IPS-15b (cell line): ENCODE results near the gene GPR15LG.
"Not testable (repeated sequence)": the region's sequence is repeated elsewhere in the genome, so short reads cannot be mapped to it uniquely, and the experiment has no call there.

Experiments
- H3K27me3 ChIP-seq: one replicate; pipeline ENCODE4 v1.6.1; 2013; ENCODE audit warnings: low read length; ENCODE audit not compliant: control insufficient read depth, insufficient read depth
- H3K36me3 ChIP-seq: one replicate; pipeline ENCODE4 v1.6.1; 2013; ENCODE audit warnings: low read length; ENCODE audit not compliant: control insufficient read depth, insufficient read depth
- H3K4me1 ChIP-seq: one replicate; pipeline ENCODE4 v1.6.1; 2013; ENCODE audit warnings: mild to moderate bottlenecking, low read length; ENCODE audit not compliant: control insufficient read depth, insufficient read depth
- H3K4me3 ChIP-seq: one replicate; pipeline ENCODE4 v1.5.1; 2013; ENCODE audit warnings: low read depth, low read length
- H3K9ac ChIP-seq: one replicate; pipeline ENCODE4 v1.6.1; 2013; ENCODE audit warnings: low read depth, mild to moderate bottlenecking, low read length
- H3K9me3 ChIP-seq: one replicate; pipeline ENCODE4 v1.6.1; 2013; ENCODE audit warnings: mild to moderate bottlenecking, low read length; ENCODE audit not compliant: control insufficient read depth, insufficient read depth

GPR15LG gene

DNA sequence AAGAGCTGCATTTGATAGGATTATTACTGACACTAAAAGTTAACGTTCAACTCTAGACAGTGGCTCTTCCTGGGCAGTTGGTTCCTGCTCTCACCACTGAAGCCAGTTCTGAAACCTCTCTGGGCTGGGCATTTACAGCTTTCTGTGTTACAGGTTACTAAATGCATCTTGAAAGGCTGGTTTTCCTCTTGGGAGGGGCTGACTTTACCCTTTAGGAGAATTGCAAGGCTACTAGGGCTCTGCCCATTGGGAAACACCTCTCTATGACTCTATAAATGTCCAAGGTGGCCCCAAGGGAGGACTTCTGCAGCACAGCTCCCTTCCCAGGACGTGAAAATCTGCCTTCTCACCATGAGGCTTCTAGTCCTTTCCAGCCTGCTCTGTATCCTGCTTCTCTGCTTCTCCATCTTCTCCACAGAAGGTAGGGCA is at the start of gene GPR15LG:
Gene GPR15LG (plus strand): TSS at position 301 of the 429 bp plus-strand sequence. CDS start 51 bp downstream, at position 352.
- Histone ChIP-seq H3K9ac (no peak within 1 kb of the TSS), H3K4me1 (no peaks in the 10 kb centered on the region)

DNA sequence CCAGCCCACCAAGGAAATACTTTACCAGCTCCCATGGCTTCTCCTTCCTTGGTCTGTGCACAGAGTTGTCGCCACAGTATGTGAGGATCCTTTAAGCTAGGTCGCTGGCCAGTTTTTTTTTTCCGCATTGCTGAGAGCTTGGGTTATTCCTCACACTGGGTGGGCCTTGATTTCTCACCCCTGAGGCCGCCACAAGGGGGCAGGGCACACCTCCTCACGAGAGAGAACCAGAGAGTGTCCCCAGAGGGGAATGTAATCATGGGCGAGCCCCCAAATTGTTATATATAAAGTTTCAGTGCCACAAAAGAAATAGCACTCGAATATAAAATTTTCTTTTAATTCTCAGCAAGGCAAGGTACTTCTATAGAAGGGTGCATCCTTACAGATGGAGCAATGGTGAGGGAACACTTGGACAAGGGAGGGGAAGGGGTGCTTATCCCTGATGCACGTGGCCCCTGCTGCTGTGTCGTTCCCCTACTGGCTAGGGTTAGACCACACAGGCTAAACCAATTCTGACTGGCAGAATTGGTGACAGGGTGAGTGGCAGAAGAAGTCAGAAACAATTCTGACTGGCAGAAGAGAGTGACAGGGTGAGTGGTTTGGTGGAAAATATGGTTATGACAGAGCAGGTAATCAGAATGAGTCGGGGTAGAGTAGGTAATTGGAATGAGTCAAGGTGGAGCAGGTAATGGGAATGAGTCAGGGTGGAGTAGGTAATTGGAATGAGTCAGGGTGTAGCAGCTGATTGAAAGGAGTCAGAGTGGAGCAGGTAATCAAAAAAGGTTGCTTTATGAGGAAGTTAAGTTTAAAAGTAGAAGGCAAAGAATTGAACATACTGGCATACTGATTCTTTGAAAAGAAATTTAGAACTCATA is 47.5 kb upstream of the GPR15LG start:
- not testable (repeated sequence) for H3K4me3 ChIP-seq, H3K36me3 ChIP-seq, H3K4me1 ChIP-seq, H3K27me3 ChIP-seq, H3K9ac ChIP-seq
- H3K9me3 ChIP-seq, result peaks cover 10% of the 10 kb centered on the region

More for the DNA sequence above, at the start of gene GPR15LG:
- Histone ChIP-seq H3K9me3 (no peaks in the 10 kb centered on the region), H3K27me3 (no peaks in the 10 kb centered on the region), H3K4me3 (no peak within 1 kb of the TSS), H3K36me3 (no peaks in the 10 kb centered on the region)

DNA sequence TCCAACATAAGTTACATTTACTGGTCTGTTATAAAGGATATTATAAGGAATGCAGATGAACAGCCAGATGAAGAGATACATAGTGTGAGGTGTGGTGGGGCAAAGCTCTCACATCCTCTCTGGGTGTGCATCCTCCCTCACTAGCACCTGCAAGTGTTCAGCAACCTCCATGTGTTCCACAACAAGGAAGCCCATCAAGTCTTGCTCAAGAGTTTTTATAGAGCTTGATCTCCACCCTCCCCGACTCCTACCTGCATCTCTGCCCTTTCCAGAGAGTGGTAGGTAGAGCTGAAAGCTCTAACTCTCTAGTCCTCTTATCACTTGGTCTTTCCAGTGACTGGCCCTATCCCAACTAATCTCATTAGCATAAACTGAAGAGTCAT is 46.8 kb upstream of the GPR15LG start:
- H3K9me3 ChIP-seq, result peaks cover 10% of the 10 kb centered on the region
- no peaks in the 10 kb centered on the region for H3K27me3 ChIP-seq
- no peak overlapping the region for H3K9ac ChIP-seq
- no peak overlapping the region for H3K4me3 ChIP-seq
- H3K36me3 ChIP-seq, result no peaks in the 10 kb centered on the region
- H3K4me1 ChIP-seq, result no peaks in the 10 kb centered on the region

DNA sequence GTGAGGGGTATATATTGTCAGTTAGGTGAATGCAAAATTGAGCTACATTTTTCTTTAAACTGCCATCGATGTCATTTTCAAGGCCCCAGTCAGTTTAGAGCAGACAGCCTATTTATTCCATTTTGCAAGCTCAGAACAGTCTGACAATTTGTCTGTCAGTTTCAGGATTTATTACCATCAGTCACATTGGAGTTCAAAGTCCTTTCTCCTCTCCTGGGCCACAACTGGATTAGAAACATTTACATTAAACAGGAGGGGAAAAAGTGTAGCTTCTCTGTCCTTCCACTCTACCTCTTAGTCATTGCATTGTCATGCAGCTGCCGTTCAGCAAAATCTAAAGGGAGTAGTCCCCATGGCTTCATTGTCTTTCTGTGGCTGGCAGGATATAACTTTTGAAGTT is 37.8 kb upstream of the GPR15LG start:
- no peaks in the 10 kb centered on the region for H3K36me3 ChIP-seq
- no peak overlapping the region for H3K4me3 ChIP-seq
- H3K9ac ChIP-seq, result no peak overlapping the region
- H3K9me3 ChIP-seq, result no peaks in the 10 kb centered on the region
- no peaks in the 10 kb centered on the region for H3K4me1 ChIP-seq
- H3K27me3 ChIP-seq, result no peaks in the 10 kb centered on the region

DNA sequence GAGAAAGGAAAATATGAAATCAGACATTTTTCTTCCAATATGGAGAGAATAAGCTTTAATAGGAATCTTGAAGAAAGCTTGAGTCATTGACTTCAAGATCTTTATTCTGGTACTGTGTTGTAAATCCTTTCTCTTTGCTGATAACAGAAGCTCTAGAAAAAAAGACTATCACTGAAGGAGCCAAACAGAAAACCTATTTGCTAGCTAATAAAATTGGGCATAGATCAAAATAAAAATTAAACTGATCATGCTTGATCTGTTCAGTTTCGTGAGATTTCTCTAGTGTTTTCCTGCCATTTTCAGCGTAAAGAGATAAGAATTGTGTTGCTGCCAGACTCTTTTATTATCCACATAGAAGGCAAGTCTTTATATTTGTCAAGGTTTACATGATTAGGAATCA is 35.8 kb upstream of the GPR15LG start:
- no peaks in the 10 kb centered on the region for H3K27me3 ChIP-seq
- no peak overlapping the region for H3K4me3 ChIP-seq
- H3K4me1 ChIP-seq, result no peaks in the 10 kb centered on the region
- no peaks in the 10 kb centered on the region for H3K9me3 ChIP-seq
- no peaks in the 10 kb centered on the region for H3K36me3 ChIP-seq
- no peak overlapping the region for H3K9ac ChIP-seq

DNA sequence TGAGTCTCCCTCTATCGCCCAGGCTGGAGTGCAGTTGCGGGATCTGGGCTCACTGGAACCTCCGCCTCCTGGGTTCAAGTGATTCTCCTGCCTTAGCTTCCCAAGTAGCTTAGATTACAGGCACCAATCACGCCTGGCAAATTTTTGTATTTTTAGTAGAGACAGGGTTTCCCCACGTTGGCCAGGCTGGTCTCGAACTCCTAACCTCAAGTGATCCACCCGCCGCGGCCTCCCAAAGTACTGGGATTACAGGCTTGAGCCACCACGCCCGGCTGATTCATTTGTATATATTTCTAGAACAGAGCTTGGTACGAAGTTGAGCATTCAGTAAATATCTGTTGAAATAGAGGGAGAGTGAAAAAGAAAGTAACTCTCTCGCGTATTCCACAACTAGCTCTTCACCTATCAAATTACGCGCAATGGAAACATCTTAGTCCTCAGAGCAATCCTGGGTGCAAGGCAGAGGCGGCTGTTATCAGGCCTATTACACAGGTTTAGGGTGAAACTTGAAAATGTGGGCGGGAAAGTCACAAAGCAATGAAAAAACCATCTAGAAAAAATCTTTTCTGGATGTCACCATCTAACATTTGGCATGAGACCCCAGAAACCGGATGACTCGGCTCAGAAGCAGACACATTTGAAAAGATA is 35.0 kb upstream of the GPR15LG start:
- H3K27me3 ChIP-seq, result no peaks in the 10 kb centered on the region
- H3K9me3 ChIP-seq, result no peaks in the 10 kb centered on the region
- H3K4me3 ChIP-seq, result peak overlapping the region; percentile 62
- H3K9ac ChIP-seq, result peak overlapping the region; percentile 66
- H3K36me3 ChIP-seq, result no peaks in the 10 kb centered on the region
- no peaks in the 10 kb centered on the region for H3K4me1 ChIP-seq

DNA sequence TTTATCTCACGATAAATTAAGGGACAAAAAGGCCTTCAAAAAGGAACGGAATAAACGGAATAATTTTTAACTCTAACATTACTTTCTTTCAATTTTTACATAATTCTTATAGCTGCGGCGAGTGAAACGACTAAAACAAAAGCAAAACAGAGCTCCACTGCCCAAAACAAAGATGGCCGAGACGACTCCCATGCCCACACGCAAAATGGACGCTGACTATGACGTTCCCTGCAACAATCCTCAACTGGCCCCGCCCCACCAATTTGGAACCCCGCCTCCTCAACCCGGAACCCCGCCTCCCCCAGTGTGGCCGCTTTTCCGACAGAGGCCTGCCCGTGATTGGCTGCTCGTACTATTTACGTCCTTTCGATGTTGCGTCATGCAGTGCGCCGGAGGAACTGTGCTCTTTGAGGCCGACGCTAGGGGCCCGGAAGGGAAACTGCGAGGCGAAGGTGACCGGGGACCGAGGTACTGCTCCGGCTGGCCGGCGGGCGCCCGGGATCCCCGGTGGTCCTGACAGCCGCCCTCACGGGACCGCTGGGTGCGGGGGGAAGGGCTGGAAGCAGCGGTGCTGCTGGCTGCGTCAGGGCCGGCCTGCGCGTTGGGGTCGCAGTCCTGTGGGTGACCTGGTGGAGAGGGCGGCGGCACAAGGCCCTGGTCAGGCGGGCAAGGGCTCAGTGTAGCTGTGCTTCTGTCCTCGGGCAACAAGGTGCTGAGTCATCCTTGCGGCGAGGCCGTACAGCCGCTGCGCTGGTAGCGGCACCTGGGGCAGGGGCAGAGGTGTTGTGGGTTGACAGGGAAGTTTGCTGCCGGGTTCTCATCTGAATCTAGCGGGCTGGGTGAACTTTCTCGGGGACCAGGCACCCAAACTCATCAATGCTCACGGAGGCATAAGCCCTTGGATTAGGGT is 34.2 kb upstream of the GPR15LG start, which contains the start of gene GHITM:
Gene GHITM (plus strand): TSS at position 384 of the 910 bp plus-strand sequence. CDS start 1,992 bp downstream, outside the sequence.
- H3K9ac ChIP-seq, result peak within 1 kb of the TSS; percentile 66
- peak within 1 kb of the TSS; percentile 97 for H3K4me3 ChIP-seq
- H3K4me1 ChIP-seq, result no peaks in the 10 kb centered on the region
- H3K27me3 ChIP-seq, result no peaks in the 10 kb centered on the region
- H3K36me3 ChIP-seq, result peaks cover 2% of the 10 kb centered on the region
- no peaks in the 10 kb centered on the region for H3K9me3 ChIP-seq

DNA sequence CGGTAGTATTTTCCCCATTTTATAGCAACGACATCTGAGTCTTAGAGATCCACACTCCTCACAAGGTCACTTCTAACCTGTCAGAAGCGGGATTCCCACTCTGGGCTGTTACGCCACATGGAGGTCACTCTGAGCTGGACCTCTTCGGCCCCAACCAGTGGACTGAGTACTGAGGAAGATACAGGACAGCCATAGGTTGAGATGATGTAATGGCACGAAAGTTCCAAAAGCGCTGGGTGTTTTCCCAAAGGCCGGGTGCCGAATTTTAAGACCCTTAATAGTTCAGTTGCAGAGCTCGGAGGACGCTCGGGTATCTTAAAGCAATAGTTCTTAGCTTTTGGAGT is 33.6 kb upstream of the GPR15LG start:
- Histone ChIP-seq H3K4me1 (no peaks in the 10 kb centered on the region), H3K36me3 (peaks cover 2% of the 10 kb centered on the region), H3K9me3 (no peaks in the 10 kb centered on the region), H3K4me3 (peak overlapping the region; percentile 97), H3K27me3 (no peaks in the 10 kb centered on the region), H3K9ac (peak overlapping the region; percentile 62)

DNA sequence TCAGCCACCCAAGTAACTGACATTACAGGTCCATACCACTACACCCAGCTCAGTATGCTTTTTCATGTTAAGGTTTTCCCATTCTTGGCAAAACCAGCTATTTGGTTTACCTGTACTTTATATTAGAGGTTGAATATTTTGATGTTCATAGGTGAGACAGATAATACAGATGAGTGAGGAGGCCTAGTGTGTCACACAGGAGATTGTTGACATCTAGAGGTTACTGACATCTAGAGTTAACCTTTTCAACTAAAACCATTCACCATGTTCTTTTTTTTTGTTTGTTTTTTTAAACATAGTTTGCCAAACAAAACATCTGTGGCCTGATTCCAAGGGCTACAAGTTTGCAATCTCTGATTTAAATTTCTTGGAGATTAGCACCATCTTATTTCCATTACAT is 26.3 kb upstream of the GPR15LG start:
- H3K9me3 ChIP-seq, result no peaks in the 10 kb centered on the region
- H3K36me3 ChIP-seq, result peaks cover 22% of the 10 kb centered on the region
- H3K9ac ChIP-seq, result no peak overlapping the region

DNA sequence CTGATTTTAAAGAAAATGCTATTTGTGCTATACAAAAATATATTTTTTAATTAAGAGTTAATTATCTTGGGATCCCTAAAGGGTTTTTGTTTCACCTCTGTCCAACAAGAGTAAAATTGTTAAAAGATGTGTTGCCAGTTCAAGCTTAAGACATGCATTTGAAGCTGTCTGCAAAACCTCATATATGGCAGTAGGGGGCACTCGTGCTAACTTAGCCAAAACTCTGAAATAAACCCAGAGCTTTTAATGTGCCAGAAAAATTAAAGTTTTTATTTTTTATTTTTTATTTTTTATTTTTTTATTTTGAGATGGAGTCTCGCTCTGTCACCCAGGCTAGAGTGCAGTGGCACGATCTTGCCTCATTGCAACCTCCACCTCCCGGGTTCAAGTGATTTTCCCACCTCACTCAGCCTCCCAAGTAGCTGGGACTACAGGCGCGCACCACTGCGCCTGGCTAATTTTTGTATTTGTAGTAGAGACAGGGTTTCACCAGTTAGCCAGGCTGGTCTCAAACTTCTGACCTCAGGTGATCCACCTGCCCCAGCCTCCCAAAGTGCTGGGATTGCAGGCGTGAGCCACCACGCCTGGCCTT is 25.5 kb upstream of the GPR15LG start:
- not testable (repeated sequence) for H3K9ac ChIP-seq, H3K9me3 ChIP-seq, H3K4me1 ChIP-seq, H3K27me3 ChIP-seq, H3K4me3 ChIP-seq
- H3K36me3 ChIP-seq, result peaks cover 22% of the 10 kb centered on the region

More for the DNA sequence above, 26.3 kb upstream of the GPR15LG start:
- no peaks in the 10 kb centered on the region for H3K27me3 ChIP-seq
- H3K4me3 ChIP-seq, result no peak overlapping the region
- H3K4me1 ChIP-seq, result no peaks in the 10 kb centered on the region

DNA sequence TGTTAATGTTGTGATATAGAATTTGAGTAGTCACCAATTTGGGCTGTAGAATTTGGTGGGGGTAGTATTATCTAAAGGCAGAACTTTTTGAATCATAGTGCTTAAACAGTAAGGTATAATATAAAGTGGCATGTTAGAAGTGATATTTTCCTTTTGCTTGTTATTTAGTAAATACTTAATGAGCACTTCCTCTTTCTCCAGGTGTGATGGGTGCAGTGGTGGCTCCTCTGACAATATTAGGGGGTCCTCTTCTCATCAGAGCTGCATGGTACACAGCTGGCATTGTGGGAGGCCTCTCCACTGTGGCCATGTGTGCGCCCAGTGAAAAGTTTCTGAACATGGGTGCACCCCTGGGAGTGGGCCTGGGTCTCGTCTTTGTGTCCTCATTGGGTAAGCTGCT is 23.7 kb upstream of the GPR15LG start:
- H3K4me3 ChIP-seq, result no peak overlapping the region
- H3K36me3 ChIP-seq, result peaks cover 20% of the 10 kb centered on the region
- H3K9ac ChIP-seq, result no peak overlapping the region
- no peaks in the 10 kb centered on the region for H3K4me1 ChIP-seq
- H3K27me3 ChIP-seq, result no peaks in the 10 kb centered on the region
- H3K9me3 ChIP-seq, result no peaks in the 10 kb centered on the region
